GM12873 (cell line): ENCODE data around the gene MYH4.

Source experiments
- CTCF ChIP-seq: IDR thresholded peaks from 2 replicates; pipeline ENCODE4 v1.5.1; 2012; ENCODE audit warnings: low read depth, mild to moderate bottlenecking, moderate library complexity, low read length, control low read depth; ENCODE audit not compliant: insufficient read depth; ENCODE audit errors: missing control alignments

The MYH4 gene

DNA sequence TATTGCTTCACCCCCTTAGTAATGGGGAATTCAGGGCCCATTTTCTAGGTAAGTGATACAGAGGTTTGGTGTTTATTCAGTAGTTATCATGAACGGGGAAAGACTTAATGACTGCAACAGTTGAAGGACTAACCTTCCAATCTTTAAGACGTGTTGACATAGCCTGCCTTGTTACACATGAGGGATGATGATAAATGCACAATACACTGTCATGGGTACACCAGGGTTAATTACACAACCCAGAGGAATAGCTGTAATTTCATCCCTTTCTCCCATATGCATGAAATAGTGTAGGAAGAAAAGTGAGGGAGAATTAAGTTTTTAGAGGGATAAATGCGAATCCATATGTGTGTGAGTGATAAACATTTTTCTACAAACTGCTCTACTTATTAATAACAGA, 10.7 kb downstream of the MYH4 start:
- no peak for TF ChIP-seq CTCF

DNA sequence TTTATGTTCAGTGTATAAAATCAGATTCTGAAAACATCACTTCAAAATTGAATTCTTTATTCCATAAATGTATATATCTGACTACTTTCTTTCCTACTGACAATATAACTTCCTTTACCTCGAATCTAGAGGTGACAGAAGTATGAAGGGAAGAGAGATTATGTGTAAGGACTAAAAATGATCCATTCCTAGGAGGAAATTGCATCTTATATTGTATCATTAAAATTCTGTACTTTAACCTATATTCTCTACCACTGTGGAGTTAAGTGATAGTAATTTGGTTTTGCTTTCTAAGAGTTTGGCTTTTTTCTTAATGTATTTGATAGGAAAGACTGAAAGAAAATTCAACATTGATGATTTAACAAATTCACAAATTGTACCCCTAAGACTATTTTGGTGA, 11.4 kb downstream of the MYH4 start:
- no peak for TF ChIP-seq CTCF

- TF ChIP-seq CTCF = no peak
Observed at GRCh38 chr17:10447026-10447931, 22.1 kb downstream of the MYH4 start.

DNA sequence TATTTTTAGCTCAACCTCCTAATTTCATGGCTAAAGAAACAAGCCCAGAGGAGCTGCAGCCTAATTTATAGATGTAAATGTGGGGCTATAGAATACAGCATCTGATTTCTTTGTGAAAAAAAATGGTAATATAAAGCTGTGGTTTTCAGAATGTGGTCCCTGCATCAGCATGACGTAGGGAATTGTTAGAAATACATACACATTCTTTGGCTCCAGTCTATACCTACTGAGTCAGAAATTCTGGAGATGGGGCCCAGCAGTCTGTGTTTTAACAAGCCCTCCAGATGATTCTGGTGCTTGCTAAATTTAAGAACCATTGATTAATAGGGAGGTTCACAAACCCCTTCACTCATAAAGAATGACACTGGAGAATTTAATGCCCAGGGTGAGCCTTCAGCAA, 29.5 kb downstream of the MYH4 start:
- TF ChIP-seq CTCF = no peak

DNA sequence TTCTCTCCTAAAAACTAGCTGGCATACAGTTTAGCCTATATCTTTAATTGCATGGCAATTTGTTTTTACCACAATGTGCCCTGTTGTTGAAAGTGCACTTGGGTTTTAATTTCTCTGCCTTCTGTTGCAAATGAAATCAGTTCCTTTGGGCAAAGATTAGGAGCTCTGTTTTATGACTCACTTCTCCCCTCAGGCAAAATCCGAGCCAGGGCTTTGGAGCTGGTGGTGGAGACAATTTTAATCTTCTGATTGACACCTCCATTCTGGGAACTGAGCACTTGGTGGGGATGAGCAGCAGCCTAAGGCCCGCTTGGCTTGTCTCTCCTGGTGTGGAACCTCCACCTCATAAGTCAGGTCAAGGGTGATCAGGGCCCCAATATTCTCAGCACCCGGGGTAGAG, 34.3 kb downstream of the MYH4 start:
- no peak for TF ChIP-seq CTCF

GRCh38 chr17:10429421-10430045, 39.8 kb downstream of the MYH4 start:
- no peak for TF ChIP-seq CTCF

GRCh38 chr17:10428781-10429180, 40.6 kb downstream of the MYH4 start:
- no peak for TF ChIP-seq CTCF
